GM21381 (cell line): ENCODE measurements around the gene EFR3B.

ENCODE experiments used
- ATAC-seq: cut with Tn5 transposase; IDR thresholded peaks from one replicate; pipeline ENCODE4 v1.9.1; 2021; ENCODE audit warnings: mild to moderate bottlenecking, moderate library complexity; ENCODE audit not compliant: unreplicated experiment

Gene EFR3B

DNA sequence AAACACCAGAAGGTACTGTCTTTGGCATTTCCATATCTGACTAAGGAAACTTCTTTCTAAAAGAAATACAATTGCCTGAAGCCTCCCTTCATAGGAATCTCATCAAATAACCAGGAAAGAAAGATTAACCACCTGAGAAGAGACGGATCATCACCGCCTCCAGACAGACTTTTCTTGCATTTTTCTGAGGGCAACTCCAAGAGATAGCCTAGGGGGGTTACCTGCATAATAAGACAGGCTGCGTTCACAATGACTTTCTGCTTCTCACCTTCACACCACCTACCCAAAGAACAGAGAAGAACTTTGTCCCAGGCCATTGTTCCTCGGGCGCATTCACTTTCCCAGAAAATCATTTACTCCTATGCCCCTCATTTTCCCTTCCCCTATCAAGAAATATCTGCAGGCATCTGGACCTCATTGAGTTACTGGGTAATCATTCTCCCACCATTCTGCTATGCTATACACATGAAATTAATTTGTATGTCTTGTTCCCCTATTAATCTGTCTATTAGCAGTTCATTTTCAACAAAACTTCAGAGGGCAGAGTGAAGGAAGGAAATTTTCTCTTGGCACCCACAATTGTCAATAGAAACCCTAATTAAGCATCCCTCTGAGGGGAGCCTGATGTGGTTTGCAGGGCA, 134.8 kb downstream of the EFR3B start:
- no peak for ATAC-seq

GRCh38 chr2:25177211-25177611, 135.3 kb downstream of the EFR3B start:
- no peak for ATAC-seq

DNA sequence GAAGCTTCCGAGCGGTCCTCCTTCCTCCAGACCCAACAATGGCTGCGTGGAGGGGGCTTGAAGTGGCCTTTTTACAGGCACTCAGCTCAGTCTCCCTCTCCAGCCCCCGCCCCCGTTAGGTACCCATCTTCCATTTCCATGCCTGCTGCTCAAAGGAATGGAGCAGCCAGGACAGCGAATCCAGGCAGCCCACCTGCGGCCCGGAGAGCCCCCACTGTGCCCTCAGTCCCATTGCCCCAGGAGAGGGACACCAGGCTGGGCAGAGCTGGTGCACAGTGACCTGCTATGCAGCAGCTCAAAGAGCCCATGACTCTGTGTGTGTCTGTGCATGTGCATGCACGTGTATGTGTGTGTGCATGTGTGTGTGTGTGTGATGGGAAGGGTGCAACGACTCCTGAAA, 137.1 kb downstream of the EFR3B start:
- no peak for ATAC-seq

DNA sequence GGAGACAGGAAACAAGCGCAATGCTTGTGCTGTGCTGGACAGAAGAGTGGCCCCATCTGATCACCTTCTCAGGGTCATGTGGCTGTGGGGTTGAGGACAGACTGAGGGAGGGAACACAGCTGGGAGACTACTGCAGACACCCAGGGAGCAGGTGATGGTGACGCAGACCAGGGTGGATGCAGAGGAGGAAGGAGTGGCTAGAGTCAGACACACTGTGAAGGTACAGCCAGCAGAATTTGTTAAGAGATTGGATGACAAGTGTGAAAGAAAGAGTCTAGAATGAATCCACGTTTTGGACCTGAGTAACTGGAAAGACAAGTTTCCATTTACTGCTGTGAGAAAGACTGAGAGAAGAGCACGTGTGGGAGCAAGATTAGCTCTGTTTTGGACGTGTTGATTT, 142.4 kb downstream of the EFR3B start:
- ATAC-seq = no peak

DNA sequence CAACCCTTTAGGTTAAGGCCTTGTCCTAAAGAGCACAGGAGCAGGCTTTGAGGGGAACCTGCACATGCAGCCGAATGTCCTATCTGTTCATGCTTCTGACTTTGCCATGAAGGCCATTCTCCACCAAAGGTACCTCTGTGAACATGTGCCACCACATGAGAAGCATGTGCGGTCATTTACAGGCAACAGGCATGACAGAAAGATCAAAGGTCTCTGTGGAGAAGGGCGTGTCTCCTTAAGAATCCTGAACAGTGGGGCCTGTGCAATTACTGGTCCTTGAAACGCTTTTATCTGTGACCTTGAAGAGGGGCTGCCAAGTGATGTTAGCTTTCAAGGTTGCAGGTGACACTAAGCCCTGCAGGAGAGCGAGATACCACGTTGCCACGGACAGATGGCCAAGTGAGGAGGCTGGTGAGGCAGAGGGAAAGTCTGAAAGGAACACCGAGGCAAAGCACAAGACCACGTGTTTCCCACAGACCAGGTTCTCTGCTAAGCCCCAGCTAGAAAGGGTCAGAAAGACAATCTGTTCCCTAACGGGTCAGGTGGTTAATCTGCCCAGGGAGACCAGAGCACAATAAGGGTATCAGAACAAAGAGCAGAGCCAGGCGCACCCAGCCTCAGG, 146.0 kb downstream of the EFR3B start:
- ATAC-seq = no peak

DNA sequence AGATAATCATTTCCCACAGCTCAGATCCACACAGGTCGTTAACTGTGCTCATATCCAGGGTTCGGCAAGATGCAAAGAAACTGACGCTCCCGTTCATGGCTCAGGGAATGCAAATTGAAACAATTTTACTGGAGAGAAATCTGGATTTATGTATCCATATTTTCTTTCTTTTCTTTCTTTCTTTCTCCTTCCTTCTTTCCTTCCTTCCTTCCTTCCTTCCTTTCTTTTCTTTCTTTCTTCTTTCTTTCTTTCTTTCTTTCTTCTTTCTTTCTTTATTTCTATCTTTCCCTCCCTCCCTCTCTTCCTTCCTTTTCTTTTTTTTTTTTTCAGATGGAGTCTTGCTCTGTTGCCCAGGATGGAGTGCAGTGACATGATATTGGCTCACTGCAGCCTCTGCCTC, 146.5 kb downstream of the EFR3B start:
- no peak for ATAC-seq

DNA sequence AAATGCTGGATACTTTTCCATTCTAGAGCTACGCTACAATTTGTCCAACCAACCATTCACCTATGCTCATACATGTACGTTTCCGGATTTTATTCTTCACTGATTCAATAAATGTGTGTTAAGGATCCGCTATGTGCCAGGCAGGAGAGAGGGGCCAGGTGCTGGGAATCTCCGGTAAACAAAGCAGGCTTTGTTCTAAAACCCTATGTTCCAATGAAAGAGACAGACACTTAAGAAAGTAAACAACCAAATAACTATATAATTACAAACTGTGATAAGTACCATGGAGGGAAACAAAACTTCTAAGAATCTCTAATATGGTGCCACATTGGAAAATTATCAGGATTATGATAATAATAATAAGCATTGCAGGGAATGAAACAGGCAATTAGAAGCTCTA, 148.7 kb downstream of the EFR3B start:
- ATAC-seq = no peak

DNA sequence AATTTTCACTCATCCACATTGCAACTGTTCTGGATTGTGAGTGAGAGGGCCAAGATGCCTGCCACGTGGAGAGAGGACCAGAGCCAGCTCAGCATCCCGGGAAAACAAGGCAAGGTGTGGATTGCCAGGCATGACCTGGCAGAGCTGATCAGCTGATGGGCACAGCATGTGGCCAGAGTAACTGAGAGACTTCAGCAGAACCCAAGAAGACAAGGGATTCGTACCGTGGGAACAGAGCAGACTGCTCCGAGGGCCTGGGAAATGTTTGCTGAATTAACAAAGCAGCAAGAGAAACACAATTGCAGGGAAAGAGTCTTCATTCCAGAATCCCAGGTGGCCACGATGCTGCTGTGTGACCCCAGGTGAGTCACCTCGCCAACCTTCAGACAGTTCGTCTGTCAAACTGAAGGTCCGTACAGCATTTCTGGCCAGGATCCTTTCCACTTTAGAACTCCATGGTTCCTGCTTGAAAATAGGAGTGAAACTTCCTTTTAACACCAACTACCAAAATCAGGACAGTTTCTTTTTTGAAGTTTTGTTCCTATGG, 152.8 kb downstream of the EFR3B start:
- no peak for ATAC-seq

- no peak for ATAC-seq
Measured at GRCh38 chr2:25197336-25198208, 155.7 kb downstream of the EFR3B start.

DNA sequence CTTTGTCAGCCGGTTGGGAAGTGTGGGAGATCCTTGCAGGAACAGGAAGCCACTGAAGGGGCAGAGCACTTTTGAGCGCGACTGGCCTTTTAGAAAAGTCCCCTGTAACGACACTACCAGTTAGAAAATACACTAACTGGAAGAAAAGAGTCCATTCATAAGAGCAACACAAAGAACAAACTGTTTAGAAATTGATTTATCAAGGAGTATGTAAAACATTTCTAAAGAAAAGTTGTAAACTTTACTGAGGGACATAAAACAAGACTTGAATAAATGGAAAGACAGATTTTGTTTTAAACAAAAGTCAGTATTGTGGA, 156.3 kb downstream of the EFR3B start:
- no peak for ATAC-seq

- ATAC-seq = no peak
Measured at GRCh38 chr2:25198576-25198975, 156.7 kb downstream of the EFR3B start.

DNA sequence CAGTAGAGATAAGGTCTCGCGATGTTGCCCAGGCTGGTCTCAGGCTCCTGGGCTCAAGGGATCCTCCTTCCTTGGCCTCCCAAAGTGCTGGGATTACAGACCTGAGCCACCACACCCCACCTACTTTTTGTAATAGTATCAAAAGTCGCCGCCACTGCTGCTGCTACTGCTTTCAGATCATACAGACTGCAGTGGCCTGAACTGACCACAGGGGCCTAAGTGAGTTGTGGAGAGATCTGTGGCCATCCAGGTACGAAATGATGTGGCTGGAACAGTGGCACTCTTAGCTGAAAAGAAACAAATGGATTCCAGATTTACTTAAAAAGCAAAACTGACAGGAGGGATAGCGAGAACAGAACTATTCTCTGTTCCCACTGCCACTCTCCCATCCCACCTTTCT, 159.4 kb downstream of the EFR3B start:
- ATAC-seq = no peak

DNA sequence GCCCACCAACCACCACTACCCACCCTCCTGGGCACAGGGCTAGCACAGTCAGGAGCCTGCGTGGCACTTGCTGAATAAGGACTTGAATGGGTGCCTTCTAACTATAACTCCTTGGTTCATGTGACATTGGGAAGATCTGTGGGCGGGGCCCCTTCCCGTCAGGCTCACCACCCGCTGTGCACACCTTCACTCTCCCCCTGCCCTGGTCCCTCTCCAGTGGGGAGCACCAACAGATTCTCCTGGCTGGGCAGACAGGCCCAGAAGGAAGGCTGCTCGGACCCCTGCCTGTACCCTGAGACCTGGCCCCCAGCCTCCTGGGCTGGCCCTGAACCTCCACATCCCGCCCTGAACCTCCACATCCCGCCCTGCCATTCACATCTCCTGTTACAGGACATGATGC, 159.9 kb downstream of the EFR3B start:
- ATAC-seq = no peak

GRCh38 chr2:25202275-25202674, 160.4 kb downstream of the EFR3B start:
- no peak for ATAC-seq

DNA sequence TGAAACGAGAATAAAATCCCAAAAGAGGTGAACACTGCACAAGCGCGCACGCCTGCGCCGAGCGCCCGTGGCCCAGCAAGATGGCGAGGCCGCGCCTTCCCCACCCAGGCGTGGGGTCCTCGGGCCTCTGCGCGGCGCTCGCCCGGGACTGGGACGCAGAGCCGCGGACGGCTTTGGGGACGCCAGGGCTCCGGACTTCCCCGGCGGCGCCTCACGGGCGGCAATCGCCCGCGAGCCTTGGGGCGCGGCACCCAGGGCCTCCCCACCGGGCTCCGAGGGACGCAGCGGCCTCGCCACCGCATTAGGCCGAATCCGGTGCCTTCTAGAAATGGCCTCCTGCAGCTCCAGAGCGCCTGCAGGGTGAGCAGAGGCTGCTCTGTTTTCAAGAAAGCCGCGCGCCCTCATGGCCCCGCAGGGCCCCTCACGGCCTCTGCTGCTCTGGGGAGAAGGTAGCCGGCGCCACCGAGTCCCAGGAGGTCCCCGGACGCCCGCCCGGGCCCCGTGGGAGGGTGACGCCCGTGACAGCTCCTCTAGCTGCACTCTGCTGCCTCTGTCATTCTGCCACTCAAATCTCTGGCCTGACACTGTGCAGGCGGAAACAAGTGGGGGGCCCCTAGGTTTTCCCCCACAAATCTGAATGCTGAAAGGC, 162.4 kb downstream of the EFR3B start:
- ATAC-seq = peak; percentile 47

DNA sequence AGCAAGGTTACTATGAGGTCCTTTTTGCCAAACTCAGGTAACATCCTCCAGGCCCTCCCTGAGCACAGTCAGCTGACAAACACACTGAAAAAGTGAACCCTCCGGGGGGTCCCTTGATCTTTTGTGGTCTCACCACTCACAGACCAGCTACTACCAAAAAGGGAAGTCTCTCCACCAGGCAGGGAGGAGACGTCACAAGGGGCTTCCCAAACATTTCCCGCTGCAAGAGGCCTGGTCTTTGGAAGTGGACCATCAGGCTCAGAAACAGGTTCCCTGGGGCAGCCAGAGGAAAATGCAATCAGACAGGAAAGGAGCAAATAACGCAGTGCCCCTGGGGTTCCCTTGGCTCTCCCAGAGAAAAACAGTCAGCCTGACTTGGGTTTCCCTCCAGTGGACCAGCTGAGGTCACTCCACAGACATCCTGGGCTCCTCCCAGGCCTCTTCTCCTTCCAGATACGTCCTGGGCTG, 165.2 kb downstream of the EFR3B start:
- no peak for ATAC-seq
